RWPE2 (cell line): ENCODE results near the gene PCK1.

Experiments used
- ATAC-seq: fragments of 200-7000 bp; cut with Tn5 transposase; 3 replicates; pipeline ENCODE4 v1.9.1; 2021; ENCODE audit warnings: low read depth
- DNase-seq: peaks from one replicate; pipeline ENCODE4 v3.0.0-alpha.2; 2020; ENCODE audit warnings: low spot score
- H3K27ac ChIP-seq: fragments of 450-650 bp; 2 replicates; pipeline ENCODE4 v1.5.1; 2017; ENCODE audit warnings: mild to moderate bottlenecking; ENCODE audit not compliant: poor library complexity, severe bottlenecking
- H3K27me3 ChIP-seq: fragments of 250-450 bp; sonication (Bioruptor Pico); 2 replicates; pipeline ENCODE4 v1.5.1; 2021; ENCODE audit warnings: mild to moderate bottlenecking, moderate library complexity; ENCODE audit not compliant: insufficient read depth, poor library complexity, severe bottlenecking
- H3K36me3 ChIP-seq: fragments of 250-450 bp; sonication (Bioruptor Pico); 2 replicates; pipeline ENCODE4 v1.5.1; 2020; ENCODE audit warnings: low read depth, mild to moderate bottlenecking, moderate library complexity
- H3K4me1 ChIP-seq: fragments of 250-450 bp; sonication (Bioruptor Pico); 2 replicates; pipeline ENCODE4 v1.5.1; 2021; ENCODE audit warnings: mild to moderate bottlenecking, moderate library complexity; ENCODE audit not compliant: insufficient read depth, poor library complexity, severe bottlenecking
- H3K4me3 ChIP-seq: fragments of 250-450 bp; sonication (Bioruptor Pico); 2 replicates; pipeline ENCODE4 v1.5.1; 2021; ENCODE audit warnings: mild to moderate bottlenecking, moderate library complexity; ENCODE audit not compliant: severe bottlenecking
- H3K9me3 ChIP-seq: fragments of 250-450 bp; sonication (Bioruptor Pico); 2 replicates; pipeline ENCODE4 v1.5.1; 2021; ENCODE audit warnings: mild to moderate bottlenecking, moderate library complexity; ENCODE audit not compliant: severe bottlenecking
- TF ChIP-seq, protein P1 (sequence below): fragments of 450-650 bp; IDR thresholded peaks from one replicate; pipeline ENCODE4 v1.5.1; 2017; ENCODE audit warnings: mild to moderate bottlenecking, moderate library complexity; ENCODE audit not compliant: poor library complexity, severe bottlenecking

The PCK1 gene

DNA sequence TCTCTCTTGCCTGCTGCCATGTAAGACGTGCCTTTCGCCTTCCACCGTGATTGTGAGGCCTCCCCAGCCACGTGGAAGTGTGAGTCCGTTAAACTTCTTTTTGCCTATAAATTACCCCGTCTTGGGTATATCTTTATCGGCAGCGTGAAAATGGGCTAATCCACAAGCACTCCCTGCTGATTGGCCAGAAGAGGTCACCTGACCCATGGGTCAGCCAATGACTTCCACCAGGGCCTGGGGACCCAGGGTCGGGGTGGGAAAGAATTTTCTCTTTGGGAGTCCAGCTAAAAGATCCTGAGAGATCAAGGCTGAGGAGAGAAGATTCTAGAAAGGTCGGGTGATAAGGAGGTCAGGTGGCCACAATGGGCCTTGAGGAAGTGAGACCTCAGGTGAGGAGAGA, 42.2 kb downstream of the PCK1 start:
- Histone ChIP-seq H3K27ac (no peak overlapping the region), H3K36me3 (no peaks in the 10 kb centered on the region), H3K27me3 (peaks cover 10% of the 10 kb centered on the region), H3K4me1 (no peaks in the 10 kb centered on the region), H3K9me3 (no peaks in the 10 kb centered on the region), H3K4me3 (no peak overlapping the region)
- DNase-seq (no peak), ATAC-seq (no peak)
- TF ChIP-seq, protein P1, sequence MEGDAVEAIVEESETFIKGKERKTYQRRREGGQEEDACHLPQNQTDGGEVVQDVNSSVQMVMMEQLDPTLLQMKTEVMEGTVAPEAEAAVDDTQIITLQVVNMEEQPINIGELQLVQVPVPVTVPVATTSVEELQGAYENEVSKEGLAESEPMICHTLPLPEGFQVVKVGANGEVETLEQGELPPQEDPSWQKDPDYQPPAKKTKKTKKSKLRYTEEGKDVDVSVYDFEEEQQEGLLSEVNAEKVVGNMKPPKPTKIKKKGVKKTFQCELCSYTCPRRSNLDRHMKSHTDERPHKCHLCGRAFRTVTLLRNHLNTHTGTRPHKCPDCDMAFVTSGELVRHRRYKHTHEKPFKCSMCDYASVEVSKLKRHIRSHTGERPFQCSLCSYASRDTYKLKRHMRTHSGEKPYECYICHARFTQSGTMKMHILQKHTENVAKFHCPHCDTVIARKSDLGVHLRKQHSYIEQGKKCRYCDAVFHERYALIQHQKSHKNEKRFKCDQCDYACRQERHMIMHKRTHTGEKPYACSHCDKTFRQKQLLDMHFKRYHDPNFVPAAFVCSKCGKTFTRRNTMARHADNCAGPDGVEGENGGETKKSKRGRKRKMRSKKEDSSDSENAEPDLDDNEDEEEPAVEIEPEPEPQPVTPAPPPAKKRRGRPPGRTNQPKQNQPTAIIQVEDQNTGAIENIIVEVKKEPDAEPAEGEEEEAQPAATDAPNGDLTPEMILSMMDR: no peak

DNA sequence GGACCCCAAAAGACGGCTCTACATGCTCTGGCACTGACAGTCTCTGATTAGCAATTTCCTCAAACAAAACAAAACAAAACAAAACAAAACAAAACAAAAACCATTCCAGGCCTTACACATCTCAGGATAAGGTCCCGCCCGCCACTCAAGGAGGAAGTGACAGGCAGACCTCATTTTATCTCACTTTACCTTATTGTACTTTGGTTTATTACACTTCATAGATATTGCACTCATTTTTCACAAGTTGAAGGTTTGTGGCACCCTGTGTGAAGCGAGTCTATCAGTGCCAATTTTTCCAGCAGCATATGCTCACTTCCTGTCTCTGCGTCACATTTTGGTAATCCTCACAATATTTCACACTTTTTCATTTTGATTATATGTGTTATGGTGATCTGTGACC, 44.1 kb downstream of the PCK1 start:
- no peak overlapping the region for H3K4me3 ChIP-seq
- no peak for ATAC-seq
- no peaks in the 10 kb centered on the region for H3K4me1 ChIP-seq
- no peaks in the 10 kb centered on the region for H3K9me3 ChIP-seq
- TF ChIP-seq, protein P1: no peak
- H3K27ac ChIP-seq: no peak overlapping the region
- H3K36me3 ChIP-seq: no peaks in the 10 kb centered on the region
- H3K27me3 ChIP-seq: peaks cover 17% of the 10 kb centered on the region
- DNase-seq: no peak

DNA sequence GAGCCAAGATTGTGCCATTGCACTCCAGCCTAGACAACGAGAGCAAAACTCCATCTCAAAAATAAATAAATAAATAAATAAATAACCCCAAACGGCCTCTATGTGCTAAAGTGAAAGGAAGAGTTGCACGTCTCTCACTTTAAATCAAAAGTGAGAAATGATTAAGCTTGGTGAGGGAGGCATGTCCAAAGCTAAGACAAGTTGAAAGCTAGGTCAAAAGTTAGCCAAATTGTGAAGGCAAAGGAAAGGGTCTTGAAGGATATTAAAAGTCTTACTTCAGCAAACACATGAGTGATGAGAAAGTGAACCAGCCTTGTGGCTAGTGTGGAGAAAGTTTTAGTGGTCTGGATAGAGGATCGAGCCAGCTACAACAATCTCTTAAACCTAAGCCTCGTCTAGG, 45.0 kb downstream of the PCK1 start:
- TF ChIP-seq, protein P1: no peak
- Histone ChIP-seq H3K4me3 (no peak overlapping the region), H3K9me3 (no peaks in the 10 kb centered on the region), H3K4me1 (no peaks in the 10 kb centered on the region), H3K27ac (no peak overlapping the region), H3K36me3 (no peaks in the 10 kb centered on the region), H3K27me3 (peaks cover 17% of the 10 kb centered on the region)
- ATAC-seq (no peak), DNase-seq (no peak)

DNA sequence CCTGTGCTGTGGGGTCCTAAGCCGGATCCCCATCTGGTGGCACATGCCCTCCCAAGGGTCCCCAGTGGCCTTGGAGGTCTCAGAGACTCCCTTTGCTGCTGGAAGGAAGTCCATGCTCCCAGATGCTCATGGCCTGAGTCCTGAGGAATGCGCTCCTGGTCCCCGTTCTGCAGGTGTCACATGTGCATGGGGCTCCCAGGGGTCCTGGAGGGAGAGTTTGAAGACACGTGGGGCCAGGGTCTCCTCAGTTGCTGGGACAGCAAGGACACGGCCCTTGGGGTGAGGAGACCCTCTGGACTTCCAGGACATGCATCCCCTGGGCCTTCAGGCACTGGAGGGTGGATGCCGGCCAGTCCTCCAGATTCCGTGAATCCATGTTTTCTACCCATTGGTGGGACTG, 47.6 kb downstream of the PCK1 start:
- ATAC-seq: no peak
- H3K36me3 ChIP-seq: no peaks in the 10 kb centered on the region
- H3K4me1 ChIP-seq: no peaks in the 10 kb centered on the region
- H3K27me3 ChIP-seq: peaks cover 17% of the 10 kb centered on the region
- H3K27ac ChIP-seq: no peak overlapping the region
- TF ChIP-seq, protein P1: no peak
- DNase-seq: no peak
- no peak overlapping the region for H3K4me3 ChIP-seq
- H3K9me3 ChIP-seq: no peaks in the 10 kb centered on the region

DNA sequence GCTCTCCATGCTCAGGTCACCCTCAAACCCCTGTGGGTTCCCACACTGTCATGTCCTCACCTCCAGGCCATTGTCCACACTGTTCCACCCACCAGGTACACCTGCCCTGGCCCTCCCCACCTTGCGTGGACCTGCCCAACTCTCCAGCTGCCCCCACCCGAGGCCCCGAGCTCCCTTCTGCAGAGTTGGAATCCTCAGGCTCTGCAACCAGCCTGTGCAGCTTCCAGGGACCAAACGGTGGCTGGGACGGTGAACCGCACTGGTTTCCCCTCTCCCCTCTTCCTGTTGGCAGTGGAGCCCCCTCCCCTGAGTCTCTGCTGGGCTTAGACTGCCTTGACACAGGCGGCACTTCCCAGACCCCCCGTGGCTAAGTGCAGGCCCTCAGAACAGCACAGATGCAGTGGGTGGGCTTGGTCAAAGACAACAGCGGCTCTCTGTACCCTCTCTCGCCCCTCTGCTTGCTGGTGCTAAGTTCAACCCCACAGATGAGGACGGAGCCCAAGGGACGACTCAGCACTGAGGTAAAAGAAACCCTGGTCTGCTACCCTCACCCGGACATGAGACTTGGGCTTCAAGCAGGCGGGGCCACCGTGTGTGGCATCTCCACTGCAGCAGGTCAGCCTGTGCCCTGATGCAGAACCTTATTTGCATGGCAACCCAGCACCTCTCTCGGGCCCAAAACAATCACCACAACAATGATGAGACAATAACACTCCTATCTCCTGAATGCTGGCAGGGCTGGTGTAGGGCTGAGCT, 48.4 kb downstream of the PCK1 start:
- no peak for DNase-seq
- ATAC-seq: no peak
- Histone ChIP-seq H3K27me3 (peaks cover 17% of the 10 kb centered on the region), H3K36me3 (no peaks in the 10 kb centered on the region), H3K4me3 (no peak overlapping the region), H3K9me3 (no peaks in the 10 kb centered on the region), H3K4me1 (no peaks in the 10 kb centered on the region), H3K27ac (no peak overlapping the region)
- TF ChIP-seq, protein P1: no peak
